Stimulated activated CD8-positive, alpha-beta memory T cell treated with anti-CD3 and anti-CD28 coated beads, Interleukin-7, amount 100 ng/mL, for 48 hours (primary cell): ENCODE measurements around the gene PRKCQ.
"Not testable (repeated sequence)": the region's sequence is repeated elsewhere in the genome, so short reads cannot be mapped to it uniquely, and the experiment has no call there.

Source experiments
- DNase-seq, 2 donors: peaks; one replicate each; pipeline ENCODE4 v3.0.0-alpha.2; 2020; ENCODE audit warnings: low read depth in 1 of 2; ENCODE audit errors: extremely low read depth in 1 of 2

PRKCQ gene

DNA sequence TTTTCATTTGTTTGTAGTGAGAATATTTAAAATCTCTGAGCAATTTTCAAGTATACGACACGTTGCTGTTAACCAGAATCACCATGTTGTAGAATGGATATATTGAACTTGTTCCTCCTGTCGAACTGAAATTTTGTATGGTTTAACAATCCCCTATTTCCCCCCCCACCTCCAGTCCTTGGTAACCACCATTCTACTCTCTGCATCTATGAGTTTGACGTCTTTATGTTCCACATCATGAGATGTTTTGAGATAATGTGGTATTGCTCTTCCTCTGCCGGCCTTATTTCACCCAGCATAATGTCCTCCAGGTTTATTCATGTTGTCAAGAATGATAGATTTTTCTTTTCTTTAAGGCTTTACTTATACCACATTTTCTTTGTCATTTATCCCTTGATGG lies 17.4 kb upstream of the PRKCQ start:
- no peak for DNase-seq

- no peak for DNase-seq
Measured at GRCh38 chr10:6595499-6595898, 15.4 kb upstream of the PRKCQ start.

DNA sequence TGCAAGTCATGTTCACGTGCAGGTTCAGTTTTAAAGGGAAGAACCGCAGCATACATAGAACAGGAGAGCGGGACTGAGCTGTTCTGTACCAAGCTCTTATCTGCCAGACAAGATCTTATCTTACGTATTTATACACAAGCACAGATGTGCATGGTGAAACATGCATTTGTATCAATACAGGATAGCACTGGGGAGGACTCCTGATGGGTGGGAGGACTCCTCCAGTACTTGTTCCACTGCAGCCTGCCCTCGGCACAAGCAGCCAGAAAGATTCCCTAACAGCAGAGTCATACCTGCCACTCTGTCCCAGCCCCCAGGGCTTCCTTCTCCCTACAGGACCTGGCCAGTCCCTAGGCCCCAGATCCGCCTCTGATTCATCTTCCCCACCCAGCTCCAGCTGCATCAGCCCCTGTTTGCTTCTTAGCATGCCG lies 13.2 kb upstream of the PRKCQ start:
- DNase-seq: no peak

DNA sequence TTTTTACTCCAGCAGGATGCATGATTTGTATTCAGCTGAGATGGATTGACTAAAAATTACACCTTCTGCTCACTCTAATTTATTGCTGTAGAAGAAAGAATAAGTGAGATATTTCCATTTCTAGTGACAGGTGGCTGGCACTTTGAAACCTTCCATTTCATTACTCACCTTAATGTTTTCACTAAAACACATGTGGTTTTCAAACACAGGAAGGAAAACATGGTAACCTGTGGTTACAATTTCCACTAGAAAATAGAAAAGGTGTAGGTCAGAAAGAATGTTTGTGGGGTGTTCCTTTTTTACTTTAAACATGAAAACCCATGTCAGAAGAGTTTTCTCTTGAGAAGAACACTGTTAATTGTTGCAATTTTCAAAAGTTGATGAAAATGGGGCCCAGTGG lies 12.0 kb upstream of the PRKCQ start:
- DNase-seq: no peak

DNA sequence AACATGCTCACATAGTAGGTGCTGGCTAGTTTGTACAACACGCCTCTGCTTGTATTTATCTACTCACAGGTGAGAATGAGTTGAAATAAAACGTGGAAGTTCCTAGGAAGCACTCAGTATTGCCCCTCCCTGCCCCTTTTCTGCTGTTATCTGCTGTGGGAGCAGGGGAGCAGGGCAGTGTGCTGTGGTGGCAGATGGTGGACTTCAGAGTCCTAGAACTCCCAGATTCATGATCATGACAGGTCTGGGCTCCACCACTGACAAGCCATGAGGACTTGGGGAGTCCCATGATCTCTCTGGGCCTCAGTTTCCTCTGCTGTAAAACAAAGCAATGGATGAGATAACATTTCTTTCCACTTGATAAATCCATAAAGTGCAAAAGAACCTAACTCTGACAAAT lies 11.6 kb upstream of the PRKCQ start:
- DNase-seq: no peak

DNA sequence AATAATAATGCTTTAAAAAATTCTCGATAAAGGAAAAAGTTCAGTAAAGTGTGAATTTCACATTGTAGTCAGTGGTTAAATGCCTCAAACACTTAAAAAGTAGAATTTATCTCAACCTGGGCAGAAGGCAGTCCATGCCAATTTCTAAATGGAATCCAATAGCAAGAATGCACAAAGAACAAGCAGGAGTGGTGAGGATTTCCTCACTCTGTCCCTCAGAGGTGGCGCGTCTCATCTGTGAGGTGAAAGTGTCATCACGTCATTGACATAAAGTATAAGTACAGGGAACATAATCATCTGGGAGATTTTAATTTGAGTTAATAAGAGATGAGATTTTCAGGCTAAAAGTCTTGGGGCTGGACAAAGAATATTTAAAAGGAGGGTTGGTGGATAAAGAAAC lies 10.0 kb upstream of the PRKCQ start:
- no peak for DNase-seq

- DNase-seq: no peak
Measured at GRCh38 chr10:6589287-6590094, 9.4 kb upstream of the PRKCQ start.

GRCh38 chr10:6588845-6589244 lies 8.8 kb upstream of the PRKCQ start:
- no peak for DNase-seq

DNA sequence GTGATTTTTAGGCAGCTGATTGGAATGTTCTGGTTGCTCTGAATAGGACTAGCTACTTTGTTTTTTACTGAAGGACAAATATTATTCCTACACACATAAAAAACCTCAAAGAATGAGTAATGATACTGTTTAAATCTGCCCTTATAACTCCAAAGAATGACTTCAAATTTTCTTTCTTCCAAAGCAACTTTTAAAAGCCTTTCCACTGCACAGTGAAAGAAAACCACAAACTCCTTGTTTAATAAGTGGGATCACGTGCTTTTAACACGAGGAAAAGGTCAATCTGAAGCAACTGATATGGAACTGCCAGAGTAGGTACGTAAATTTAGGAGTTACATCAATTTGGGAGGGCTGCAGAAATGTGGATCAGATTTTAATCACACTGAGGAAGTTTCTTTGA lies 8.0 kb upstream of the PRKCQ start:
- no peak for DNase-seq

DNA sequence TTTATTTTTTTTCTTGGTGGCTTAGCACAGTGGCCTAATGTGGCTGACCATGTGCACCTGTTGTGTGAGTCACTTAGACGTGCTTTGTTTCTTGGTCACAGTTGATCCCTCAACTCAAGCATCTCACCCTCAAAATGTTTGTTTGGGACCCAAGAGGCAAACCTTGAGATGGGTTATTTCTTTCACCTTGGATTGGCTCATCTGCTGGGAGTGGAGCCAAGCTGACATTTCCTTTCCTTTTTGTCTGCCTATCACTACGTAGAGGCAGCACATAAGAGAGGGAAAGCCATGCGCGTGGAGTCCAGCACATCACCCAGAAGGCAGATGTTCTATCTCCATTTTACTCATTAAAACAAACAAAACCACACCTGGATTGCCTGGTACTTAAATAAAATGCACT lies 6.4 kb upstream of the PRKCQ start:
- no peak for DNase-seq

DNA sequence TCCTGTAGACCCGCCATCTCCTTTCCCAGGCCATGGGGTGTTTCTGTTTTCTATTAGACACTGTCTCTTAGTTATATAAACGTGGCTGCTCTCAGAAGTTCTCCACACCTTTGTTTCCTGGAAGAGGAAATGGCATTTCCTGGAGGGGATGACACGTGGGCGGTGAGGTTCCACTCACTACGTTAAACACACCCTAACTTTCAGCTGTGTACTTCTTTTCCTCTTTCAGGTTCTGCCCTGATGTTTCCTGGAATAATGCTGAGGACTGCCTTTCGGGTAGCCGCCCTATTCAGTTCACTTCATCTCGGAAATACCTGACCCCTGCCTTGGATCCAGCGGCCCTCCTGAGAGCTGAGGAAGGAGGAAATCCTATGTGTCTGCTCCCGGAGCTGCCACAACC lies 3.4 kb upstream of the PRKCQ start:
- DNase-seq: peak; percentile 72 to 78

- not testable (repeated sequence) for DNase-seq
Measured at GRCh38 chr10:6582913-6583312, 2.8 kb upstream of the PRKCQ start.

GRCh38 chr10:6582298-6582697 lies 2.2 kb upstream of the PRKCQ start:
- DNase-seq: no peak

DNA sequence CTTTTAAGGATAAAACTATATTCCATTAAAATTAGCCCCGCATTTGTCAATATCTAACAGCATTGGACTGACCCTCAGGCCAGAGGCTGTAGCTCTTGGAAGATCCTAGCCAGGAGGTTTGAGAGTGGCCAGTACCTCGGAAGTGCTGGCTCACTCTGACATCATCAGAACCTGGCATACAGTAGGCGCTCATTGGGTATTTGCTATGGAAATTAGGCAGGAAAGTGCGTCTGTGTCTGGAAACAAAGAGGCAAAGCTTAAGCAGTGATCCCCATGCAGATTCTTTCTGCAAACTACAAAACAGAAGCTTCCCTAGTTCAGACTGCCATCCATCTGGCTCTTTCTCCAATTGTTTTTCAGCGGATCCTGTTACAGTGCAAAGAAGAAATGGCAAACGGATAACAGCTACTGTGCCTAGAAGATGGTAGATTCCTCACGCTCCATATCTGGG lies 1.7 kb upstream of the PRKCQ start:
- no peak for DNase-seq

GRCh38 chr10:6581223-6581622 lies 1.1 kb upstream of the PRKCQ start:
- not testable (repeated sequence) for DNase-seq

DNA sequence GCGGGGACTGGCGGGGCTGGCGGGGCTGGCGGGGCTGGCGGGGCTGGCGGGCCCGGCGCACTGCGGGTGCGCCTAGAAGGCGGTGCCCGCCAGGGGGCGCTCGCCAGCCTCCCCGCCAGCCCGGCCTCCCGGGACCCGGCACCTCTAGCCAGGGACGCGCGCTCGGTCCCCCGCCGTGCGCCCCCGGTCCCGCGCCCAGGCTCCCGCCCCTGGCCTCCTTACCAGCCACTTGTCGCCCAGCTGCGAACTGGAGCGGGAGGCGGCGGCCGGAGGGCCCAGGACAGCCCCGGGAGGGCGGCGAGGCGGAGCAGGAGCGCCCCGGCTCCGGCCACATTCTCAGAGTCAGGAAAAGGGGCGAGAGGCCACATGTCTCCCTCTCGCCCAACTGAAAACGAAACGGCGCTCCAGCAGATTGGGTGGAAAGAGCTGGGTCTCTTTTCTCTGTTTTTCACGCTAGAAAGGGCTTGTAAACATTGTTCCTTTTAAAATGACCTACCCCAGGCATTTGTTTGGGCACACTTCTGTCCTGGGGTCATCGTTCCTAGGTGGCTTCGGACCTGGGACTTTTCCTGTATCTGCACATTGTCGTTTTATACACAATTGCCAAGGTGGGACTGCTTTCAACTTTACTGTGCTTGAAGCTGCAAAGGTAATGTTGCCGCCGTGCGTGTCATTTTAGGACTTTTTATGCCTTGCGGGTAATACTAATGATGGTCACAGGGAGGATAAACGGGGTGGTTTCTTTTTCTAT lies 378 bp upstream of the PRKCQ start:
- peak; percentile 74 to 75 for DNase-seq

GRCh38 chr10:6579183-6579903 lies 733 bp downstream of the PRKCQ start:
- DNase-seq: no peak

DNA sequence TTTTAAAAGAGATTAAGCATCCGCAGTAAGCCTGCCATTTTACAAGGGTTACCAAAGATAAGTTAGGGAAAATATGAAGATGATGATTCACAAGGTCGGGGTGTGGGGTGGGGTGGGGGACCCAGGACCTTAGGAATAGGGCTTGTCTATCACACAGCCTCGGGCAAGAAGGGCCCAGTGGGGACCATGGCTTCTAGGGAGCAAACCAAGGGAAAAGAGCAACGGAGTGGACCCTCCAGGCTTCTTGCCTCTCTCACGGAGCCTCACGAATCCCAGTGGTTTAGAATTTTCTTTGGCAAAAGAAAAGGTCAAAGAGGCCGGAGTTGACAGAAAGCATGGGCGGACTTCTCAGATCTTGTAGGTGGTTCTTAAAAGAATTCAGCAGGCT lies 1.3 kb downstream of the PRKCQ start:
- DNase-seq: no peak

DNA sequence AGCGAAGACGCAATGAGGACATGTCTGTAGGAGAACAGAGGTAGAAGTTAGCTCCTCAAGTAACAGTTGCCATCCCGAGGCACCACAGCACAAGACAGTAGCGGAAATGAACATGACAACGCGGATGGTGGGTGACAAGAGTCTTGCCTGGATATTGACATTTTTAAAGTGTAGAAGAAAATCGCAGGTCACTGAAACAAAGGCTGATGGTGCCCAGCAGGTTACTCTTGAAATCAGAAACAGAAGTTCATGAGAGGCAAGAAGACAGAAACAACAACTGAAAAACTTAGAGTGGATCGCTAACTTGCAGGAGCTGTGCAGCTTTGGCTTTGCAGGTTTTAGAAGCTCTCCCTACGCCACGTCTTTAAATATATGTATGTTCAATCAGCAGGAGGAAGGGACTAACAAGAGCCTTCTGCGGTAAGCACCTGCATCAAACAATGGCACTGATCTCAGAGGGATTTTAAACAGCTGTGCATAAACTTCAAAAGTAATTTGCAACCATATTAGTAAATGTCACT lies 1.8 kb downstream of the PRKCQ start:
- no peak for DNase-seq

DNA sequence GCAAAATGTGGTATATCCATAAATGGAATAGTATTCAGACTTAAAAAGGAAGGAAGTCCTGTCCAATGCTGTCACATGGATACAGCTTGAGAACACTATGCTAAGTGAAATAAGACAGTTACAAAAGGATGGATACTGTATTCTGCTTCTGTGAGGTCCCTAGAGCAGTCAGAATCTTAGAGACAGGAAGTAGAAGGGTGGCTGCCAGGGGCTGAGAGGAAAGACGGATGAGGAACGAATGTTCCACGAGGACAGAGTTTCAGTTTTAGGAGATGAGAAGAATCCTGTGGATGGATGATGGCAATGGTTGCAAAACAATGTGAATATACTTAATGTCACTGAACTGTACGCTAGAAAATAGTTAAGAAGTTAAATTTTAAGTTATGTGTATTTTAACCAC lies 3.8 kb downstream of the PRKCQ start:
- DNase-seq: no peak

- no peak for DNase-seq
Measured at GRCh38 chr10:6574664-6575176, 5.4 kb downstream of the PRKCQ start.
